ENCODE measurements around the gene RPS6KA4. TPM values are rescaled to one million over a fixed set of nuclear protein-coding genes. Genes with fewer than 3 reads are reported as not detected.
A peak's percentile ranks its signal among the peaks of the same experiment; 100 is the strongest.

RPS6KA4 gene
- total RNA-seq, 1 experiment from 2014 or later, result 24.5 TPM

DNA sequence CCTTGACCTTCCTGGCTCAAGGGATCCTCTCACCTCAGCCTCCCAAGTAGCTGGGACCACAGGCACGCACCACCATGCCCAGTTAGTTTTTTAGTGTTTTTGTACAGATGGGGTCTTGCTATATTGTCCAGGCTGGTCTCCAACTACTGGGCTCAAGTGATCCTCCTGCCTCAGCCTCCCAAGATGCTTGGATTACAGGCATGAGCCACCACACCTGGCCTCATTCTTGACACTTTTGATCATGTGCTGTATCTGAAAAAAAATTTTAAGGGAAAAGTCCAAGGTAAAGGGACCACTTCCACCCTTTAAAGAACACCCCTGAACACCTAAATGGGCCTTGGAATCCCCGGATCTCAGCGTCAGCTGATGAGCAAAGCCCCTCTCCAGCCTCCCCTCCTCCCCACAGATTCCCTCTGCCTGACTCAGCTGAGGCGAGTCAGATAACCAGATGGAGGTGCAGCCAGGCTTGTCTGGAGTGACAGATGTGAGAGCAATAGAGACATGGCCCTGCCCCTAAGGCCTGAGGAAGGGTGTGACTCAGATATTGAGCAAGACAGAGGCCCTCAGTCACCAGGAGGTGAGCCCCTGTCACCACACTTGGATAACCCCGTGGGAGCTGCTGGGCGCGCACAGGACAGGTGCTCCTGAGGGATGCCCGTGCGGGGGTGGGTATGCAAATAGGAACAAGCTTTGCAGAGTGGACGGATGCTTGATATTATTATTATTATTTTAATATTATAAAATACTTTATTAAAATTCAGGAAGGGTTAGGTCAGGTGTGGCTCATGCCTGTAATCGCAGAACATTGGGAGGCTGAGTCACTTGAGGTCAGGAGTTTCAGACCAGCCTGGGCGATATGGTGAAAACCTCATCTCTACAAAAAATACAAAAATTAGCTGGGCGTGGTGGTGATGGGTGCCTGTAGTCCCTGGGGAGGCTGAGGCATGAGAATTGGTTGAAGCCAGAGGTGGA, 23.9 kb upstream of the RPS6KA4 start:
- Histone ChIP-seq H3K9me3 (ENCODE audit: low read depth, low read length, poor library complexity, severe bottlenecking) (no peaks in the 10 kb centered on the region), H3K4me1 (ENCODE audit: insufficient read depth, low read length, poor library complexity, severe bottlenecking) (peaks cover 5% of the 10 kb centered on the region), H3K27ac (ENCODE audit: low read depth, low read length, poor library complexity, severe bottlenecking) (no peak overlapping the region), H3K36me3 (ENCODE audit: insufficient read depth, low read length, poor library complexity, severe bottlenecking) (no peaks in the 10 kb centered on the region), H3K4me3 (ENCODE audit: low read depth, low read length, poor library complexity, severe bottlenecking) (no peak overlapping the region), H3K27me3 (replicated peaks; ENCODE audit: insufficient read depth, low read depth, low read length, poor library complexity) (no peaks in the 10 kb centered on the region)
- CTCF ChIA-PET, result no interaction called here
- peak; percentile 73 for DNase-seq (ENCODE audit: low spot score)
- POLR2A ChIA-PET (ENCODE audit: low non-redundant PET), result no interaction called here
- TF ChIP-seq, protein P1, sequence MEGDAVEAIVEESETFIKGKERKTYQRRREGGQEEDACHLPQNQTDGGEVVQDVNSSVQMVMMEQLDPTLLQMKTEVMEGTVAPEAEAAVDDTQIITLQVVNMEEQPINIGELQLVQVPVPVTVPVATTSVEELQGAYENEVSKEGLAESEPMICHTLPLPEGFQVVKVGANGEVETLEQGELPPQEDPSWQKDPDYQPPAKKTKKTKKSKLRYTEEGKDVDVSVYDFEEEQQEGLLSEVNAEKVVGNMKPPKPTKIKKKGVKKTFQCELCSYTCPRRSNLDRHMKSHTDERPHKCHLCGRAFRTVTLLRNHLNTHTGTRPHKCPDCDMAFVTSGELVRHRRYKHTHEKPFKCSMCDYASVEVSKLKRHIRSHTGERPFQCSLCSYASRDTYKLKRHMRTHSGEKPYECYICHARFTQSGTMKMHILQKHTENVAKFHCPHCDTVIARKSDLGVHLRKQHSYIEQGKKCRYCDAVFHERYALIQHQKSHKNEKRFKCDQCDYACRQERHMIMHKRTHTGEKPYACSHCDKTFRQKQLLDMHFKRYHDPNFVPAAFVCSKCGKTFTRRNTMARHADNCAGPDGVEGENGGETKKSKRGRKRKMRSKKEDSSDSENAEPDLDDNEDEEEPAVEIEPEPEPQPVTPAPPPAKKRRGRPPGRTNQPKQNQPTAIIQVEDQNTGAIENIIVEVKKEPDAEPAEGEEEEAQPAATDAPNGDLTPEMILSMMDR (conservative IDR thresholded peaks at IDR 0.05; ENCODE audit: low read depth, low read length), result no peak
- no peak for TF ChIP-seq EZH2 (IDR thresholded peaks at IDR 0.05; ENCODE audit: borderline replicate concordance, low read depth, low read length, poor library complexity, severe bottlenecking)
- no TSS peak for BruUV-seq (replicated peaks)
- intact Hi-C loops (cut with micrococcal nuclease; ENCODE audit: unreplicated experiment), result no loop called here

DNA sequence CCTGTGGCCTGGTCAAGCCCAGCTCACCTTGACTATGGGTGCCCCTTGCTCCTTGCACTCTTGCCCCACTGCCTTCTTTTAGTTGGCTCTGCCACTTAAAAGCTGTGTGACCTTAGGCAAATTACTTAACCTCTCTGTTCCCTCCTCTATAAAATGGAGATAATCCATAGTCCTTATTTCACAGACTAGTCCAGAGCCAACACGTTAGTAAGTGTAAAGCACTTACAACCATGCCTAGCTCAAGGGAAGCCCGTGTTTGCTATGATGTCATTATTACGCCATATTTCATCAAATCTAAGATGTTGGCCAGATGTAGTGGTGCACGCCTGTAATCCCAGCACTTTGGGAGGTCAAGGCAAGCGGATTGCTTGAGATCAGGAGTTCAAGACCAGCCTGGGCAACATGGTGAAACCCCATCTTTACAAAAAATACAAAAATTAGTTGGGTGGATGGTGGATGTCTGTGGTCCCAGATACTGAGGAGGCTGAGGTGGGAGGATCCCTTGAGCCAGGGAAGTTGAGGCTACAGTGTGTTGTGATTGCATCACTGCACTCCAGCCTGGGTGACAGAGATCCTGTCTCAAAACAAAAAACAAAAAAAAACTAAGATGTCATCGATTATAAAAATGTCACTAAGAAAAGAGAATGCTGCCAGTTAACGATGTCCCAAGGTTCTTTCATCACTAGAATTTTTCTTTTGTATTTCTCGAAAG, 21.3 kb upstream of the RPS6KA4 start:
- ChIA-PET CTCF (interaction anchor here (1.5 kb wide), 1 partner anchor 20 kb away, joined by 3 read pairs; the partner anchor contains the start of genes PRDX5 and TRMT112), POLR2A (ENCODE audit: low non-redundant PET) (interaction anchor here (0.6 to 0.7 kb wide), 2 partner anchors 20 to 1443 kb away, joined by 4 to 13 read pairs; no protein-coding TSS in a partner anchor)
- TF ChIP-seq, protein P1 (conservative IDR thresholded peaks at IDR 0.05; ENCODE audit: low read depth, low read length), result no peak
- BruUV-seq (replicated peaks), result no TSS peak
- H3K4me1 ChIP-seq (ENCODE audit: insufficient read depth, low read length, poor library complexity, severe bottlenecking), result no peaks in the 10 kb centered on the region
- H3K27ac ChIP-seq (ENCODE audit: low read depth, low read length, poor library complexity, severe bottlenecking), result peak overlapping the region; percentile 26
- no peaks in the 10 kb centered on the region for H3K36me3 ChIP-seq (ENCODE audit: insufficient read depth, low read length, poor library complexity, severe bottlenecking)
- H3K9me3 ChIP-seq (ENCODE audit: low read depth, low read length, poor library complexity, severe bottlenecking), result no peaks in the 10 kb centered on the region
- no peak for DNase-seq (ENCODE audit: low spot score)
- no peak overlapping the region for H3K4me3 ChIP-seq (ENCODE audit: low read depth, low read length, poor library complexity, severe bottlenecking)
- H3K27me3 ChIP-seq (replicated peaks; ENCODE audit: insufficient read depth, low read depth, low read length, poor library complexity), result no peaks in the 10 kb centered on the region
- intact Hi-C loops (cut with micrococcal nuclease; ENCODE audit: unreplicated experiment), result no loop called here

DNA sequence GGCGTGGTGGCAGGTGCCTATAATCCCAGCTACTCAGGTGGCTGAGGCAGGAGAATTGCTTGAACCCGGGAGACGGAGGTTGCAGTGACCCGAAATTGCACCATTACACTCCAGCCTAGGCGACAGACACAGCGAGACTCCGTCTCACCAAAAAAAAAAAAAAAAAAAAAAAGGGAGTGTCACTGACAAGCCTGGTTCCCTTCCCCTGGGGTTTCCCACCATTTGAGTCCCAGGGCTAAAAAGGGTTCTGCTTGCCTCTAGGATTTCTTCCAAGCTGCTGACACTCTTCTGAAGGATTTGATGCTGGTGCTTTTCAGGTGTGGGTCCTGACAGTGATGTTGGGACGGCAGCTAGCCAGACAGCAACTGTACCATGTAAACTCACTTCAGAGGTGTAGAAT, 20.2 kb upstream of the RPS6KA4 start:
- Histone ChIP-seq H3K4me3 (ENCODE audit: low read depth, low read length, poor library complexity, severe bottlenecking) (no peak overlapping the region), H3K9me3 (ENCODE audit: low read depth, low read length, poor library complexity, severe bottlenecking) (no peaks in the 10 kb centered on the region), H3K4me1 (ENCODE audit: insufficient read depth, low read length, poor library complexity, severe bottlenecking) (no peaks in the 10 kb centered on the region), H3K36me3 (ENCODE audit: insufficient read depth, low read length, poor library complexity, severe bottlenecking) (no peaks in the 10 kb centered on the region), H3K27me3 (replicated peaks; ENCODE audit: insufficient read depth, low read depth, low read length, poor library complexity) (no peaks in the 10 kb centered on the region), H3K27ac (ENCODE audit: low read depth, low read length, poor library complexity, severe bottlenecking) (no peak overlapping the region)
- BruUV-seq (replicated peaks), result no TSS peak
- TF ChIP-seq, protein P1 (conservative IDR thresholded peaks at IDR 0.05; ENCODE audit: low read depth, low read length), result no peak
- TF ChIP-seq EZH2 (IDR thresholded peaks at IDR 0.05; ENCODE audit: borderline replicate concordance, low read depth, low read length, poor library complexity, severe bottlenecking), result no peak
- CTCF ChIA-PET, result interaction anchor here (0.7 to 1.5 kb wide), 2 partner anchors 21 to 33 kb away, joined by 3 to 16 read pairs; partner anchors contain the start of genes PRDX5 and TRMT112
- intact Hi-C loops (cut with micrococcal nuclease; ENCODE audit: unreplicated experiment), result no loop called here
- POLR2A ChIA-PET (ENCODE audit: low non-redundant PET), result interaction anchor here (0.7 kb wide), 1 partner anchor 19 kb away, joined by 13 read pairs; no protein-coding TSS in a partner anchor
- DNase-seq (ENCODE audit: low spot score), result no peak

Data from A673 (cell line).